HG03025 (cell line): ENCODE results near the gene BAX.

Experiments
- ATAC-seq: cut with Tn5 transposase; IDR thresholded peaks from one replicate; pipeline ENCODE4 v1.9.1; 2021; ENCODE audit warnings: mild to moderate bottlenecking, moderate library complexity; ENCODE audit not compliant: unreplicated experiment, low FRiP score

Gene BAX

DNA sequence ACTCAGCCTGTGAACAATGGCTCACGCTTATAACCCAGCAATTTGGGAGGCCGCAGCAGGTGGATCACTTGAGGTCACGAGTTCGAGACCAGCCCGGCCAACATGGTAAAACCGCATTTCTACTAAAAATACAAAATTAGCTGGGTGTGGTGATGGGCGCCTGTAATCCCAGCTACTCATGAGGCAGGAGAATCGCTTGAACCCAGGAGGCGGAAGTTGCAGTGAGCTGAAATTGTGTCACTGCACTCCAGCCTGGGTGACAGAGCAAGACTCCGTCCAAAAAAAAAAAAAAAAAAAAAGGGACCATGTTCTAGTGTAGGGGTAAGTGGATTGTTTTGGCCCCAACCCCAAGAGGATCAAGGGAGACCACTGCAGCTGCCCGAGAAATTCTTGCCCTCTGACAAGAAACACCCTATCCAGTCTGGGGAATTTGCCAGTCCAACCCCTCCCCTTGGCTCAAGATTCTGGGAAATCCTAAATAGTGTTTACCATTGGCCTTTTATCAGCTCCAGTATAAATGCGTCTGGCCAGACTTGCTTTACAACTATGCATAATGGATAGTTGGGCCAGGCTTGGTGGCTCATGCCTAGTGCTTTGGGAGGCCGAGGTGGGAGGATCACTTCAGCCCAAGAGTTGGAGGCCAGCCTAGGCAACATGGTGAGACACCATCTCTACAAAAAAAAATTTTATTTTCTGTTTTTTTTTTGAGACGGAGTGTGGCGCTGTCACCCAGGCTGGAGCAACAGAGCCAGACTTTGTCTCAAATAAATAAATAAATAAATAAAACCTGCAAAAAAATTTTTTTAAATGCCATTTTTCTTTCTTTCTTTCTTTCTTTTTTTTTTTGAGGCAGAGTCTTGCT, 26.3 kb upstream of the BAX start:
- no peak for ATAC-seq

DNA sequence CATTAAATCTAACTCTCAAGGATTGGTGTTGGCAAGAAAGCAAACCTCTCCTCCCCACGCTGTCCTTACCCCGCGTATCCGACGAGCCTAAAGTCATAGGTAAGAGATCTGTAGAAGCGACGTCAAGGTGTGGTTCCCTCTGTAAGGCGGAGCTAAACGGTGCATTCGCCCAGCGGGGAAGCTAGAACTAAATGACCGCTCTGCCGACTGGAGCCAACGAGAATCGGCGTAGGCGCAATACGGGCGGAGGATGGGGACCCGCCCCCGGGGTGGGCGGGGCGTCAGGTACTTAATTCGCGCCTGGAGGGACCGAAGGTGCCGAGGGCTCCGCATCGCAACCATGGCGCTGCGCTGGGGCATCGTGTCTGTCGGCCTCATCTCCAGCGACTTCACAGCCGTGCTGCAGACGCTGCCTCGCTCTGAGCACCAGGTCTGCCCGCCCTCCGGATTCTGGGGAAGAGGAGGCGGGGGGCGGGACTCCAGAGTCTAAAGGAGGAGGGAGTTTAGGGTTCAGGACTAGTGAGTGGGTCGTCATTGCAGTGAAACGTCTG, 21.2 kb upstream of the BAX start, which contains the start of gene DHDH:
Gene DHDH (plus strand): TSS at position 318 of the 551 bp plus-strand sequence. CDS start 23 bp downstream, at position 341.
- ATAC-seq, result no peak

DNA sequence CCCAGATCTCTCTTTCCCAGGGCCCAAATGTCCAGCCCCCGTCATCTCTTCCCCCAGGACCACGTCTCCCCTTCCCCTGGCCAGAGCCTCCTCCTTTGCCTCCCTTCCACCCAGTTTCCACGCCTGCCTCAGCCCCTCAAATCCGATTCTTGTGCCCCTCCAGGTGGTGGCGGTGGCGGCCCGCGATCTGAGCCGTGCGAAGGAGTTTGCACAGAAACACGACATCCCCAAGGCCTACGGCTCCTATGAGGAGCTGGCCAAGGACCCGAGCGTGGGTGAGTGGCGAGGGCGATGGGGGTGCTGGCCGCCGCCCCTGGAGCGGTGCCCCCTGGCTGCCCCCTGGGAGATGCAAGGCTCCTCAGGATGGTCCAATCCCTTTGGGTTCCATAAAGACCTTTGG, 19.8 kb upstream of the BAX start:
- ATAC-seq, result no peak

GRCh38 chr19:48935864-48936263, 18.8 kb upstream of the BAX start:
- no peak for ATAC-seq

GRCh38 chr19:48938256-48938655, 16.4 kb upstream of the BAX start:
- ATAC-seq, result no peak

GRCh38 chr19:48940902-48941301, 13.8 kb upstream of the BAX start:
- ATAC-seq, result no peak

DNA sequence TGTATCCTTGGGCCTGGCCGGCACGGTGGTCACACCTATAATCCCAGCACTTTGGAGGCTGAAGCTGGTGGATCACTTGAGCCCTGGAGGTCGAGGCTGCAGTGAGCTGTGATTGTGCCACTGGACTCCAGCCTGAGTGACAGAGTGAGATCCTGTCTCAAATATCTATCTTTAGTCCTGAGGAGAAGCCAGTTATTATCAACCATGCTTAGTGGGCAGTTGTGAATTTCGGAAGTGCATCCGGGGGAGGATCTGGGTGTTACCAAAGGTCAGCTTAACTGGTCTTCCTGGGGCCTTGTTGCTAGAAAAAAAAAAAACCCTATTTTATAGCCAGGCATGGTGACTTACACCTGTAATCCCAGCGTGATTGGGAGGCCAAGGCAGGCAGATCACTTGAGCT, 11.6 kb upstream of the BAX start:
- ATAC-seq, result no peak

GRCh38 chr19:48945415-48945814, 9.3 kb upstream of the BAX start:
- ATAC-seq, result no peak

- ATAC-seq, result no peak
Measured at GRCh38 chr19:48945817-48946216, 8.9 kb upstream of the BAX start.

GRCh38 chr19:48946463-48947257, 8.0 kb upstream of the BAX start:
- no peak for ATAC-seq

DNA sequence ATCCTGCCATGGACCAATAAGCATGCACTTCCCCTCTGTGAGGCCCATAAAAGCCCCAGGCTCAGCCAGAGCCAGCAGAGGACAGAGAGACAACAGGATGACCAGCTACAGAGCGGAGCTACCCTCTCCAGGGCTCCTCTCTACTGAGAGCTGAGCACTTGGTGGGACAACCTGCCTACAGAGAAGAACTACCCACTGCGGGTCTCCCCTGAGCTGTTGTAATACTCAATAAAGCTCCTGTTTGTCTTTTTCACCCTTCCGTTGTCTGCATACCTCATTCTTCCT, 7.5 kb upstream of the BAX start:
- ATAC-seq, result no peak

- no peak for ATAC-seq
Measured at GRCh38 chr19:48950159-48950558, 4.5 kb upstream of the BAX start.

GRCh38 chr19:48950830-48951519, 3.7 kb upstream of the BAX start:
- ATAC-seq, result no peak

GRCh38 chr19:48953141-48953540, 1.5 kb upstream of the BAX start:
- no peak for ATAC-seq

DNA sequence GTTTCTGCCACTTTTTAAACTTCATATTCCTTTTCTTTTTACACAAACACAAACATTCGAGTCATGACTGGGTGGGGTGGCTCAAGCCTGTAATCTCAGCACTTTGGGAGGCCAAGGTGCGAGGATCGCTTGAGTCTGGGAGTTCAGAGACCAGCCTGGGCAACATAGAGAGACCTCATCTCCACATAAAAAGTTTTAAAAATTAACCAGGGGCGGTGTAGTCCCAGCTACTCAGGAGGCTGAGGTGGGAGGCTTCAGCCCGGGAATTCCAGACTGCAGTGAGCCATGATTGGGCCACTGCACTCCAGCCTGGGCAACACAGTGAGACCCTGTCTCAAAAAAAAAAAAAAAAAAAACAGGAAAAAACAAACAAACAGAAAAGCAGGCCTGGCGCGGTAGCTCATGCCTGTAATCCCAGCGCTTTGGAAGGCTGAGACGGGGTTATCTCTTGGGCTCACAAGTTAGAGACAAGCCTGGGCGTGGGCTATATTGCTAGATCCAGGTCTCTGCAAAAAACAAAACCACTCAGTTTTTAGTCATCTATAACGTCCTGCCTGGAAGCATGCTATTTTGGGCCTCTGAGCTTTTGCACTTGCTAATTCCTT, 583 bp upstream of the BAX start:
- ATAC-seq, result no peak

GRCh38 chr19:48955308-48955958, 758 bp downstream of the BAX start:
- no peak for ATAC-seq

DNA sequence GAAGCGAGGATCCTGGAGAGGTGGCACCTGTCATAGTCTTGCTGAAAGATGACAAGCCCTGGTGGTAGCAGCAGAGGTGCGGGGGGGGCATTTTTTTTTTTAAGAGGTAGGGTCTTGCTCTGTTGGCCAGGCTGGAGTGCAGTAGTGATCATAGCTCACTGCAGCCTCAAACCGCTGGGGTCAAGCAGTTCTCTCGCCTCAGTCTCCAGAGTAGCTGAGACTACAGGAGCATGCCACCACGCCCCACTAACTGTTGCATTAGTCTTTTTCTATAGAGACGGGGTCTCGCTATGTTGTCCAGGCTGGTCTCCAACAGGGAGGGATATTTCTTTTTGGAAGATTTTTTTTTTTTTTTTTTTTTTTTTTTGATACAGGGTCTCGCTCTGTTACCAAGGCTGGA, 3.3 kb downstream of the BAX start:
- no peak for ATAC-seq

DNA sequence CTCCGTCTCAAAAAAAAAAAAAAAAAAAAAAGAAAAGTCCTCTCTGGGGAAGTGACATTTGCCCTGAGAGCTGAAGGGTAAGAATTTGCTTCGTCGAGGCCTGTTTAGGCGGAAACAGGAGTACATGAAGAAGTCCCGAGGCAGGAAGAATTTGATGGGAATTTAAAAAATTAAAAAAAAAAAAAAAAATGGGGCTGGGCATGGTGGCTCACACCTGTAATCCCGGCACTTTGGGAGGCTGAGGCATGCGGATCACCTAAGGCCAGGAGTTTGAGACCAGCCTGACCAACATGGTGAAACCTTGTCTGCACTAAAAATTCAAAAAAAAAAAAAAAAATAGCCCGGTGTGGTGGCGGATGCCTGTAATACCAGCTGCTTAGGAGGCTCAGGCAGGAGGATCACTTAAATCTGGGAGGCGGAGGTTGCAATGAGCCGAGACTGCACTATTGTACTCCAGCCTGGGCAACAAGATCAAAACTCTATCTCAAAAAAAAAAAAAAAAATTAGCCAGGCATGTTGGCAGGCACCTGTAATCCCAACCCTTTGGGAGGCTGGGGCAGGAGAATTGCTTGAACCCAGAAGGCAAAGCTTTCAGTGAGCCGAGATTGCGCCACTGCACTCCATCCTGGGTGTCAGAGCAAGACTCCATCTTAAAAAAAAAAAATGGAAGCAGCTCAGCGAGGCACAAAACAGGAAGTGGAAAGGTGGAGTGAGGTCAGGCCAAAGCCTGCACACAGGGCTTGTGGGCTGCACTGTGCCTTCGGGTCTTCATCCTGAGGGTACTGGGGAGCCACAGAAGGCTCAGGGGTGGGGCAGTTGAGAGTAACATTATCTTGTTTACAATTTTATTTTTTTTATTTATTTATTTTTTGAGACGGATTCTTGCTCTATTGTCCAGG, 4.9 kb downstream of the BAX start:
- no peak for ATAC-seq

GRCh38 chr19:48961051-48961649, 6.5 kb downstream of the BAX start:
- no peak for ATAC-seq
